HEK293T (cell line): Measurements from ENCODE around the gene URAD.

Experiments
- CTCF ChIA-PET: fragments of 350-600 bp; formaldehyde crosslinking; extraction: SDS; loops from one replicate; lab custom pipeline; 2021; ENCODE audit warnings: antibody characterized with exemption, inconsistent platforms; lab: Yijun Ruan, JAX
- POLR2A ChIA-PET: fragments of 350-600 bp; formaldehyde crosslinking; extraction: SDS; loops from one replicate; lab custom pipeline; 2020; ENCODE audit warnings: antibody characterized with exemption, inconsistent platforms; lab: Yijun Ruan, JAX
- DNase-seq: peaks from one replicate; pipeline ENCODE4 v3.0.0; 2012; ENCODE audit warnings: mixed read lengths; ENCODE audit errors: extremely low spot score
- ARNT ChIP-seq: fragments of 450-650 bp; IDR thresholded peaks from 2 replicates; pipeline ENCODE4 v1.6.1; 2017; ENCODE audit warnings: mild to moderate bottlenecking
- BHLHE40 ChIP-seq: fragments of 450-650 bp; IDR thresholded peaks from 2 replicates; pipeline ENCODE4 v1.6.1; 2016; ENCODE audit warnings: mild to moderate bottlenecking, moderate library complexity, borderline replicate concordance
- CTBP1 ChIP-seq: fragments of 450-650 bp; IDR thresholded peaks from 2 replicates; pipeline ENCODE4 v1.6.1; 2016; ENCODE audit warnings: borderline replicate concordance
- ELF4 ChIP-seq: fragments of 450-650 bp; IDR thresholded peaks from 2 replicates; pipeline ENCODE4 v1.6.1; 2017; ENCODE audit warnings: antibody characterized with exemption
- FOXA1 ChIP-seq: fragments of 450-650 bp; IDR thresholded peaks from 2 replicates; pipeline ENCODE4 v1.6.1; 2016; ENCODE audit warnings: mild to moderate bottlenecking
- FOXK2 ChIP-seq: fragments of 450-650 bp; IDR thresholded peaks from 2 replicates; pipeline ENCODE4 v1.6.1; 2016; ENCODE audit warnings: mild to moderate bottlenecking
- FOXM1 ChIP-seq: fragments of 450-650 bp; IDR thresholded peaks from 2 replicates; pipeline ENCODE4 v1.6.1; 2017; ENCODE audit warnings: mild to moderate bottlenecking, borderline replicate concordance
- HDGF ChIP-seq: fragments of 450-650 bp; IDR thresholded peaks from 2 replicates; pipeline ENCODE4 v1.6.1; 2017; ENCODE audit warnings: antibody characterized with exemption, borderline replicate concordance
- L3MBTL2 ChIP-seq: fragments of 450-650 bp; conservative IDR thresholded peaks from 2 replicates; pipeline ENCODE4 v1.6.1; 2016; ENCODE audit warnings: mild to moderate bottlenecking
- LEF1 ChIP-seq: fragments of 450-650 bp; IDR thresholded peaks from 2 replicates; pipeline ENCODE4 v1.6.1; 2017; ENCODE audit warnings: mild to moderate bottlenecking, borderline replicate concordance
- NFRKB ChIP-seq: fragments of 450-650 bp; IDR thresholded peaks from 2 replicates; pipeline ENCODE4 v1.6.1; 2016; ENCODE audit warnings: mild to moderate bottlenecking, moderate library complexity
- SP1 ChIP-seq: fragments of 450-650 bp; IDR thresholded peaks from 2 replicates; pipeline ENCODE4 v1.6.1; 2017
- SUZ12 ChIP-seq: fragments of 450-650 bp; IDR thresholded peaks from 2 replicates; pipeline ENCODE4 v1.6.1; 2016; ENCODE audit warnings: mild to moderate bottlenecking
- TARDBP ChIP-seq: fragments of 450-650 bp; IDR thresholded peaks from 2 replicates; pipeline ENCODE4 v1.6.1; 2016
- ZNF384 ChIP-seq: fragments of 450-650 bp; IDR thresholded peaks from 2 replicates; pipeline ENCODE4 v1.6.1; 2016
- TF ChIP-seq, protein P1 (sequence below): fragments of 450-650 bp; IDR thresholded peaks from 2 replicates; pipeline ENCODE4 v1.6.1; 2016

The URAD gene

GRCh38 chr13:27978301-27978968, 10.1 kb downstream of the URAD start:
- CTCF ChIA-PET, result interaction anchor here (1.1 kb wide), 1 partner anchor 603 kb away, joined by 3 read pairs; no protein-coding TSS in a partner anchor
- POLR2A ChIA-PET, result interaction anchor here (0.6 to 1.4 kb wide), 2 partner anchors 10 kb away, joined by 4 to 5 read pairs; partner anchors contain the start of gene CDX2
- DNase-seq, result peak; percentile 18
- TF ChIP-seq HDGF, result no peak
- TF ChIP-seq SP1, result no peak
- no peak for TF ChIP-seq ELF4
- no peak for TF ChIP-seq FOXK2
- no peak for TF ChIP-seq ZNF384
- no peak for TF ChIP-seq FOXA1
- TF ChIP-seq, protein P1, sequence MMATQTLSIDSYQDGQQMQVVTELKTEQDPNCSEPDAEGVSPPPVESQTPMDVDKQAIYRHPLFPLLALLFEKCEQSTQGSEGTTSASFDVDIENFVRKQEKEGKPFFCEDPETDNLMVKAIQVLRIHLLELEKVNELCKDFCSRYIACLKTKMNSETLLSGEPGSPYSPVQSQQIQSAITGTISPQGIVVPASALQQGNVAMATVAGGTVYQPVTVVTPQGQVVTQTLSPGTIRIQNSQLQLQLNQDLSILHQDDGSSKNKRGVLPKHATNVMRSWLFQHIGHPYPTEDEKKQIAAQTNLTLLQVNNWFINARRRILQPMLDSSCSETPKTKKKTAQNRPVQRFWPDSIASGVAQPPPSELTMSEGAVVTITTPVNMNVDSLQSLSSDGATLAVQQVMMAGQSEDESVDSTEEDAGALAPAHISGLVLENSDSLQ, result no peak
- no peak for TF ChIP-seq FOXM1
- no peak for TF ChIP-seq ARNT
- TF ChIP-seq CTBP1, result no peak
- TF ChIP-seq NFRKB, result no peak
- TF ChIP-seq SUZ12, result no peak

GRCh38 chr13:27977476-27978300, 10.8 kb downstream of the URAD start:
- POLR2A ChIA-PET, result interaction anchor here (1.4 kb wide), 1 partner anchor 9 kb away, joined by 5 read pairs; the partner anchor contains the start of gene CDX2
- DNase-seq, result no peak
- CTCF ChIA-PET, result interaction anchor here (0.6 to 0.8 kb wide), 2 partner anchors 24 to 151 kb away, joined by 4 read pairs; no protein-coding TSS in a partner anchor
- no peak for TF ChIP-seq TARDBP
- TF ChIP-seq LEF1, result no peak

DNA sequence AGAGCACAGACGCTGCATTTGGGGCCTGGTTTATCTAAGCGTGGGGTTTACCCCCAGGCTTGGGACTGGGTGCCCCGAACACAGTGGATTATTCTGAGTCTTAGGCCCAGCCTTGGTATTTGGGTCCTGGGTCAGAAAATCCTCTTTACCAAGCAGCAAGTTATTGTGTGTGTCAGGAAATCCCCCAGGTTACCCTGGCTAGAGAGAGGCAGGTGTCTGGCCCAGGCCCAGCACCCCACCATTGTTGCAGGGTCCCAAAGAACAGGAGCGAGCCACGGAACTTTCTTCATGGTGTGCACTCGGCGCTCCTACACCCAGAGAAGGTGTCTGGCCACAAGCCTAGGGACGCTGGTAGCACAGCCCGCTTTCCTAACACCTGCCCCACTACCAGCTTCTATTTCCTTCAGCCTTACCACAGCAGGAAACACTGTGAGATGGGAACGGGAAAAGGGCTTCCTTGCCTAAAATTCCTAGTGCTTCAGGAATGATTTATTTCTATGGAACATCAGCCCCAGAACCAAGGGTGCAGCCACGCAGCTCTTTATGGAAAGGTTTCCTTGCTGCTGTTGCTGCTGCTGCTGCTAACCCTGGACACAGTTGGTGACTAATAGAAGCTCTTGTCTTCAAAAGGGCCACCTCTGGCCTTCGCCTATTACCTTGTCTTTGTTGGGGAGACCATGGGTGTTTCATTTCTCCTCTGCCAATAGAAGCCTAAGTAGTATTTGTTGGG, 12.0 kb downstream of the URAD start:
- DNase-seq, result no peak
- TF ChIP-seq CTBP1 (no peak), ARNT (no peak), FOXM1 (no peak), FOXK2 (no peak), L3MBTL2 (no peak), TARDBP (no peak), HDGF (no peak), ZNF384 (no peak), LEF1 (no peak), SUZ12 (no peak), ELF4 (no peak), FOXA1 (no peak), NFRKB (no peak), SP1 (no peak), BHLHE40 (no peak)
- TF ChIP-seq, protein P1, result no peak
- POLR2A ChIA-PET, result interaction anchor here (1.2 kb wide), 1 partner anchor 8 kb away, joined by 6 read pairs; the partner anchor contains the start of gene CDX2
- CTCF ChIA-PET, result interaction anchor here (1.1 kb wide), 1 partner anchor 150 kb away, joined by 3 read pairs; no protein-coding TSS in a partner anchor

GRCh38 chr13:27975564-27976361, 12.7 kb downstream of the URAD start:
- TF ChIP-seq FOXK2 (no peak), L3MBTL2 (no peak), ARNT (no peak)
- DNase-seq, result no peak
- ChIA-PET POLR2A (interaction anchor here (1.2 kb wide), 1 partner anchor 8 kb away, joined by 6 read pairs; the partner anchor contains the start of gene CDX2), CTCF (interaction anchor here (1.1 kb wide), 1 partner anchor 149 kb away, joined by 3 read pairs; no protein-coding TSS in a partner anchor)

DNA sequence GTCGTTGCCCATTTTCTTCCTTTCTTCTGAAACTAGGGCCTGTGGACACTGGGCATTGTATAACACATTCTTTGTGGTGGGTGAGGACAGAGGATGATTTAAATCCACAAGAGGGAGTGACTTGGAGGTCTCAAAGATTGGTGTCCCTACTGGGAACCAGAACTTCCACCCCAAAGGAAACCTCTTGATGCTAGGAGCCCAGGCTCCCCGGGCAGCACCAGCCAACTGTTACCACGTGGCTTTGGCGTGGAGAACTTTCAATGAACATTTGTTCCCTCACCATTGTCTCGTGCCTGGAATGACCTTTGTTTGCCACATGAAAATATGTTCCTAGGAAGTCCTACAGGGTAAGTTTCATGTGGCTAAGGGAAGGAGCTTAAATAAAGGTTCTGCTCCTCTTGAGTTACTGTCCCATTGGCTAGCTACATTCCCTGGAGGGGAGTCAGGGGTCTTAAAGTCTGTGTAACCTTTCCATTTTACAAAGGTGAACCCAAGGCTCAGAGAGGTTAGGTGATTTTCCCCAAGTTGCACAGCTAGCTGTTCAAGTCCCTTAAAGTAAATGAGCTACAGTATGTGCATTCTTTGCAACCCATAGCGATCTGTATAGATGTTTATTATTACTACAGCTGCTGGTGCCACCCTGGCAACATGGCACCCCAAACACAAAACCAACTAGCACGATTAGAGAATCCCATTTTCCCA, 14.4 kb downstream of the URAD start:
- CTCF ChIA-PET, result interaction anchor here (1.5 kb wide), 1 partner anchor 148 kb away, joined by 3 read pairs; no protein-coding TSS in a partner anchor
- no peak for DNase-seq
- no peak for TF ChIP-seq ARNT
- no peak for TF ChIP-seq TARDBP
- POLR2A ChIA-PET, result no interaction called here
